H9 (cell line): ENCODE measurements around the gene S100A4. TPM values are rescaled to one million over a fixed set of nuclear protein-coding genes. Genes with fewer than 3 reads are reported as not detected.

ENCODE experiments used
- DNase-seq: peaks from one replicate; pipeline ENCODE4 v3.0.0-alpha.2; 2017
- H2AFZ ChIP-seq: one replicate; pipeline ENCODE4 v1.6.1; 2013; ENCODE audit warnings: mild to moderate bottlenecking, low read length, control low read depth, moderate library complexity
- H2AK5ac ChIP-seq: 2 replicates; pipeline ENCODE4 v1.6.1; 2013; ENCODE audit warnings: low read length, control low read depth, mixed read lengths; ENCODE audit not compliant: insufficient read length
- H2BK120ac ChIP-seq: one replicate; pipeline ENCODE4 v1.6.1; 2013; ENCODE audit warnings: low read depth, mild to moderate bottlenecking, low read length, control low read depth, inconsistent platforms; ENCODE audit not compliant: poor library complexity, severe bottlenecking
- H2BK12ac ChIP-seq: 2 replicates; pipeline ENCODE4 v1.6.1; 2013; ENCODE audit warnings: low read length, control low read depth, mixed read lengths, low read depth; ENCODE audit not compliant: insufficient read length
- H2BK15ac ChIP-seq: 2 replicates; pipeline ENCODE4 v1.6.1; 2013; ENCODE audit warnings: low read depth, low read length, control low read depth
- H2BK20ac ChIP-seq: one replicate; pipeline ENCODE4 v1.6.1; 2013; ENCODE audit warnings: low read depth, mild to moderate bottlenecking, low read length, control low read depth, inconsistent platforms; ENCODE audit not compliant: poor library complexity, severe bottlenecking
- H2BK5ac ChIP-seq: 2 replicates; pipeline ENCODE4 v1.6.1; 2013; ENCODE audit warnings: low read length, control low read depth, mixed read lengths; ENCODE audit not compliant: insufficient read length
- H3K14ac ChIP-seq: 2 replicates; pipeline ENCODE4 v1.6.1; 2013; ENCODE audit warnings: low read length, control low read depth; ENCODE audit not compliant: insufficient read depth
- H3K18ac ChIP-seq: 2 replicates; pipeline ENCODE4 v1.6.1; 2013; ENCODE audit warnings: low read depth, mild to moderate bottlenecking, mixed read lengths, low read length, control low read depth; ENCODE audit not compliant: insufficient read length
- H3K23ac ChIP-seq: 2 replicates; pipeline ENCODE4 v1.6.1; 2013; ENCODE audit warnings: low read length, control low read depth, mixed read lengths, low read depth; ENCODE audit not compliant: insufficient read length
- H3K23me2 ChIP-seq: 2 replicates; pipeline ENCODE4 v1.6.1; 2013; ENCODE audit warnings: low read depth, mild to moderate bottlenecking, mixed read lengths, low read length, control low read depth; ENCODE audit not compliant: insufficient read length, poor library complexity, severe bottlenecking
- H3K27ac ChIP-seq: 2 replicates; pipeline ENCODE4 v1.5.1; 2013; ENCODE audit warnings: low read length, control low read depth, mixed read lengths, low read depth; ENCODE audit not compliant: insufficient read length
- H3K27me3 ChIP-seq: 2 replicates; pipeline ENCODE4 v1.6.1; 2013; ENCODE audit warnings: low read length, control low read depth, inconsistent platforms; ENCODE audit not compliant: insufficient read depth
- H3K4ac ChIP-seq: 2 replicates; pipeline ENCODE4 v1.6.1; 2013; ENCODE audit warnings: low read depth, mild to moderate bottlenecking, control low read depth, inconsistent platforms, low read length, moderate library complexity
- H3K4me1 ChIP-seq: 2 replicates; pipeline ENCODE4 v1.6.1; 2013; ENCODE audit warnings: low read length, control low read depth, inconsistent platforms; ENCODE audit not compliant: insufficient read depth
- H3K4me2 ChIP-seq: 2 replicates; pipeline ENCODE4 v1.6.1; 2013; ENCODE audit warnings: low read length, control low read depth, mixed read lengths; ENCODE audit not compliant: insufficient read length, insufficient read depth
- H3K56ac ChIP-seq: 2 replicates; pipeline ENCODE4 v1.6.1; 2013; ENCODE audit warnings: low read depth, mild to moderate bottlenecking, mixed read lengths, low read length, control low read depth; ENCODE audit not compliant: insufficient read length
- H3K79me1 ChIP-seq: 2 replicates; pipeline ENCODE4 v1.6.1; 2013; ENCODE audit warnings: low read depth, mild to moderate bottlenecking, moderate library complexity, low read length, control low read depth, inconsistent platforms; ENCODE audit not compliant: insufficient read depth, poor library complexity, severe bottlenecking
- H3K79me2 ChIP-seq: 2 replicates; pipeline ENCODE4 v1.6.1; 2013; ENCODE audit warnings: low read length, control low read depth, inconsistent platforms; ENCODE audit not compliant: insufficient read depth
- H3K9ac ChIP-seq: 2 replicates; pipeline ENCODE4 v1.6.1; 2013; ENCODE audit warnings: low read length, control low read depth, mixed read lengths; ENCODE audit not compliant: insufficient read length; ENCODE audit errors: extremely low read depth
- H3K9me3 ChIP-seq: one replicate; pipeline ENCODE4 v1.6.1; 2013; ENCODE audit warnings: low read depth, low read length, inconsistent platforms; ENCODE audit not compliant: control insufficient read depth
- H3T11ph ChIP-seq: one replicate; pipeline ENCODE4 v1.6.1; 2013; ENCODE audit warnings: mild to moderate bottlenecking, low read length, control low read depth, inconsistent platforms
- H4K20me1 ChIP-seq: one replicate; pipeline ENCODE4 v1.6.1; 2013; ENCODE audit not compliant: control insufficient read depth, insufficient read length, insufficient read depth
- H4K5ac ChIP-seq: 2 replicates; pipeline ENCODE4 v1.6.1; 2013; ENCODE audit warnings: low read depth, mild to moderate bottlenecking, mixed read lengths, low read length, control low read depth; ENCODE audit not compliant: insufficient read length
- H4K8ac ChIP-seq: replicated peaks from 2 replicates; pipeline ENCODE4 v1.6.1; 2013; ENCODE audit warnings: low read length, control low read depth, mixed read lengths, low read depth; ENCODE audit not compliant: insufficient read length
- H4K91ac ChIP-seq: 2 replicates; pipeline ENCODE4 v1.6.1; 2013; ENCODE audit warnings: low read depth, mild to moderate bottlenecking, moderate library complexity, mixed read lengths, low read length, control low read depth; ENCODE audit not compliant: insufficient read length
- H3K27ac Mint-ChIP-seq, 3 experiments: 2 replicates in 2 of 3; 3 replicates in 1 of 3; pipeline ENCODE4 v1.8.0; 2020 to 2021; ENCODE audit warnings: mixed read lengths in 3 of 3, mild to moderate bottlenecking in 1 of 3, moderate library complexity in 1 of 3
- H3K27me3 Mint-ChIP-seq: 2 replicates; pipeline ENCODE4 v1.8.0; 2021; ENCODE audit warnings: low read depth, mild to moderate bottlenecking, moderate library complexity, mixed read lengths
- H3K36me3 Mint-ChIP-seq, 3 experiments: 2 replicates in 2 of 3; 3 replicates in 1 of 3; pipeline ENCODE4 v1.8.0; 2020 to 2021; ENCODE audit warnings: low read depth in 3 of 3, mixed read lengths in 3 of 3; ENCODE audit not compliant: insufficient read depth in 1 of 3
- H3K4me1 Mint-ChIP-seq, 2 experiments: 2 replicates each; pipeline ENCODE4 v1.8.0; 2020; ENCODE audit warnings: mixed read lengths in 2 of 2
- H3K4me3 Mint-ChIP-seq, 2 experiments: 2 replicates in 1 of 2; 3 replicates in 1 of 2; pipeline ENCODE4 v1.8.0; 2020 to 2021; ENCODE audit warnings: mild to moderate bottlenecking in 2 of 2, mixed read lengths in 2 of 2, moderate library complexity in 1 of 2
- H3K9me3 Mint-ChIP-seq, 2 experiments: 2 replicates in 1 of 2; 3 replicates in 1 of 2; pipeline ENCODE4 v1.8.0; 2020; ENCODE audit warnings: mild to moderate bottlenecking in 2 of 2, mixed read lengths in 2 of 2, moderate library complexity in 1 of 2
- WGBS: extraction: QIAGEN DNeasy Blood & Tissue Kit; methylation state at CpG from one replicate; pipeline ENCODE4 v1.1.7; 2013; ENCODE audit warnings: missing lambda C conversion rate, low lambda C conversion rate, mixed read lengths; ENCODE audit not compliant: insufficient read length; ENCODE audit errors: extremely low coverage; 5-methylcytosine and 5-hydroxymethylcytosine counted together
- total RNA-seq: library from RNA; stranded (reverse); gene quantifications from 2 replicates; pipeline ENCODE4 v1.2.1, GENCODE V29; 2021
- TF ChIP-seq, protein P1 (sequence below): fragments of 200-600 bp; sonication (generic); conservative IDR thresholded peaks from 3 replicates; pipeline ENCODE4 v1.8.0; 2021; ENCODE audit warnings: antibody characterized with exemption, mild to moderate bottlenecking

Gene S100A4
- total RNA-seq, 1 experiment from 2014 or later: 9.0 TPM

DNA sequence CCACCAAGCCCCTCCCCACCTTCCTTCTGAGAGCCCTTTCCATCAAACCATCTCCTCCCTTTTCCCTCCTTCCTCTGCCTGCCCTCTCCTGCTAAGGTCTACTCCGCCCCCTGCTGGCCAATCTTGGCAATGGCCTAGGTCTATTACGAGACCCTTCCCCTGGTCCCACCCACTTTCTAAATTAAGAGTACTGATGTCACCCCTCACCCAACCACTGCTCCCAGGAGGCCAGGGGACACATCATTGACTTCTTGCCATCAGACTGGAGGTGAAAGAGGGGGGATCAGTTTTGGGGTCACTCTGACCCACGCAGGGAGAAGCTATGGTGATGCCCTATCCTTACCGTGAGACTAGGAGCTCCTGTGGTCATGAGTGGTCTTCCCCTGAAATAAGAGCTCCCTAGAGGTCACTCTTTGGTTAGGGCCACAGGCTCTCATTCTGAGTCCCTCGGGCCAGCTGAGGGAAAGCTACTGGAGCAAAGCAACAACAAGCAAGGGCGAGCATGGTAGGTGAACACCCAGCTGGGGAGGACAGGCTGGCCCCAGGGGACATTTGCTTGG, 50.5 kb downstream of the S100A4 start:
- Histone ChIP-seq H3K4me2 (no peak overlapping the region), H3K79me2 (no peaks in the 10 kb centered on the region), H2BK15ac (no peak overlapping the region), H2AK5ac (no peak overlapping the region), H3K4ac (no peak overlapping the region), H3K23me2 (no peaks in the 10 kb centered on the region), H2AFZ (peak overlapping the region; percentile 50), H3K27ac (no peak overlapping the region), H2BK120ac (no peak overlapping the region), H3K79me1 (no peaks in the 10 kb centered on the region), H3K9me3 (no peaks in the 10 kb centered on the region), H3K23ac (no peak overlapping the region), H2BK5ac (no peak overlapping the region), H3K9ac (no peak overlapping the region), H3K27me3 (no peaks in the 10 kb centered on the region), H3K14ac (no peak overlapping the region), H3K56ac (no peak overlapping the region), H3T11ph (no peak overlapping the region), H4K8ac (no peak overlapping the region), H3K18ac (no peak overlapping the region), H4K5ac (no peak overlapping the region), H4K20me1 (no peaks in the 10 kb centered on the region), H2BK20ac (no peak overlapping the region), H2BK12ac (no peak overlapping the region), H3K4me1 (no peaks in the 10 kb centered on the region; the same call in 1 of the 2 replicates), H4K91ac (no peak overlapping the region)
- Mint-ChIP-seq H3K27me3 (peaks cover 3% of the 10 kb centered on the region), H3K4me1 (peaks cover 11 to 23% of the 10 kb centered on the region in 2 experiments), H3K4me3 (no peak overlapping the region; a peak in 1 of 5 replicates), H3K27ac (peak overlapping the region in 2 of 3 experiments; percentile 52 to 56; a peak in 3 of 7 replicates), H3K36me3 (no peaks in the 10 kb centered on the region), H3K9me3 (no peaks in the 10 kb centered on the region; a peak in 1 of 5 replicates)
- no CpG with 5 or more reads among the region's 6 CpGs for WGBS
- peak; percentile 95 for DNase-seq
- TF ChIP-seq, protein P1, sequence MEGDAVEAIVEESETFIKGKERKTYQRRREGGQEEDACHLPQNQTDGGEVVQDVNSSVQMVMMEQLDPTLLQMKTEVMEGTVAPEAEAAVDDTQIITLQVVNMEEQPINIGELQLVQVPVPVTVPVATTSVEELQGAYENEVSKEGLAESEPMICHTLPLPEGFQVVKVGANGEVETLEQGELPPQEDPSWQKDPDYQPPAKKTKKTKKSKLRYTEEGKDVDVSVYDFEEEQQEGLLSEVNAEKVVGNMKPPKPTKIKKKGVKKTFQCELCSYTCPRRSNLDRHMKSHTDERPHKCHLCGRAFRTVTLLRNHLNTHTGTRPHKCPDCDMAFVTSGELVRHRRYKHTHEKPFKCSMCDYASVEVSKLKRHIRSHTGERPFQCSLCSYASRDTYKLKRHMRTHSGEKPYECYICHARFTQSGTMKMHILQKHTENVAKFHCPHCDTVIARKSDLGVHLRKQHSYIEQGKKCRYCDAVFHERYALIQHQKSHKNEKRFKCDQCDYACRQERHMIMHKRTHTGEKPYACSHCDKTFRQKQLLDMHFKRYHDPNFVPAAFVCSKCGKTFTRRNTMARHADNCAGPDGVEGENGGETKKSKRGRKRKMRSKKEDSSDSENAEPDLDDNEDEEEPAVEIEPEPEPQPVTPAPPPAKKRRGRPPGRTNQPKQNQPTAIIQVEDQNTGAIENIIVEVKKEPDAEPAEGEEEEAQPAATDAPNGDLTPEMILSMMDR: peak; percentile 96

Other genes with a start within 250 kb of the S100A4 start
- not detected in 2 replicates for gene PGLYRP3, start 232.9 kb downstream of the S100A4 start, total RNA-seq
- not detected in 2 replicates for gene PGLYRP4, start 197.0 kb downstream of the S100A4 start, total RNA-seq
- not detected in 2 replicates for gene S100A9, start 188.0 kb downstream of the S100A4 start, total RNA-seq
- not detected in 2 replicates for gene S100A12, start 170.2 kb downstream of the S100A4 start, total RNA-seq
- not detected in 2 replicates for gene S100A8, start 154.7 kb downstream of the S100A4 start, total RNA-seq
- not detected in 2 replicates for gene S100A7A, start 129.3 kb downstream of the S100A4 start, total RNA-seq
- gene S100A7, start 85.2 kb downstream of the S100A4 start, total RNA-seq: not detected in 2 replicates
- not detected in 2 replicates for gene S100A6, start 9.8 kb downstream of the S100A4 start, total RNA-seq
- not detected in 2 replicates for gene S100A5, start 4.9 kb downstream of the S100A4 start, total RNA-seq
- gene S100A3, start 3.5 kb upstream of the S100A4 start, total RNA-seq: not detected in 2 replicates
- gene S100A2, start 20.0 kb upstream of the S100A4 start, total RNA-seq: 0.57 and 0.92 TPM in 2 replicates
- 8.0 and 8.2 TPM in 2 replicates for gene S100A16, start 67.3 kb upstream of the S100A4 start, total RNA-seq
- gene S100A14, start 70.5 kb upstream of the S100A4 start, total RNA-seq: 0.63 and 0.66 TPM in 2 replicates
- gene S100A13, start 81.7 kb upstream of the S100A4 start, total RNA-seq: 55.0 and 64.5 TPM in 2 replicates
- 1.1 TPM in 1 of 2 replicates, not detected in the other for gene S100A1, start 82.6 kb upstream of the S100A4 start, total RNA-seq
- gene CHTOP, start 88.3 kb upstream of the S100A4 start, total RNA-seq: 126 and 129 TPM in 2 replicates
- 29.0 and 29.5 TPM in 2 replicates for gene SNAPIN, start 112.9 kb upstream of the S100A4 start, total RNA-seq
- 357 and 362 TPM in 2 replicates for gene ILF2, start 125.2 kb upstream of the S100A4 start, total RNA-seq
- gene NPR1, start 132.9 kb upstream of the S100A4 start, total RNA-seq: 8.6 and 8.9 TPM in 2 replicates
- gene INTS3, start 182.2 kb upstream of the S100A4 start, total RNA-seq: 65.4 and 67.1 TPM in 2 replicates
- 42.0 and 45.3 TPM in 2 replicates for gene SLC27A3, start 229.6 kb upstream of the S100A4 start, total RNA-seq